ENCODE measurements around the gene C2CD2L. TPM values are rescaled to one million over a fixed set of nuclear protein-coding genes. Genes with fewer than 3 reads are reported as not detected.

Gene C2CD2L
- total and polyA plus RNA-seq, 2 donors (not counting 1 experiment from before 2014, with no cell fraction given): 3.0 TPM

GRCh38 chr11:119103793-119104192 lies 3.4 kb upstream of the C2CD2L start:
- TF ChIP-seq, protein P1, sequence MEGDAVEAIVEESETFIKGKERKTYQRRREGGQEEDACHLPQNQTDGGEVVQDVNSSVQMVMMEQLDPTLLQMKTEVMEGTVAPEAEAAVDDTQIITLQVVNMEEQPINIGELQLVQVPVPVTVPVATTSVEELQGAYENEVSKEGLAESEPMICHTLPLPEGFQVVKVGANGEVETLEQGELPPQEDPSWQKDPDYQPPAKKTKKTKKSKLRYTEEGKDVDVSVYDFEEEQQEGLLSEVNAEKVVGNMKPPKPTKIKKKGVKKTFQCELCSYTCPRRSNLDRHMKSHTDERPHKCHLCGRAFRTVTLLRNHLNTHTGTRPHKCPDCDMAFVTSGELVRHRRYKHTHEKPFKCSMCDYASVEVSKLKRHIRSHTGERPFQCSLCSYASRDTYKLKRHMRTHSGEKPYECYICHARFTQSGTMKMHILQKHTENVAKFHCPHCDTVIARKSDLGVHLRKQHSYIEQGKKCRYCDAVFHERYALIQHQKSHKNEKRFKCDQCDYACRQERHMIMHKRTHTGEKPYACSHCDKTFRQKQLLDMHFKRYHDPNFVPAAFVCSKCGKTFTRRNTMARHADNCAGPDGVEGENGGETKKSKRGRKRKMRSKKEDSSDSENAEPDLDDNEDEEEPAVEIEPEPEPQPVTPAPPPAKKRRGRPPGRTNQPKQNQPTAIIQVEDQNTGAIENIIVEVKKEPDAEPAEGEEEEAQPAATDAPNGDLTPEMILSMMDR (conservative IDR thresholded peaks at IDR 0.05 in 1 of 2, IDR thresholded peaks at IDR 0.05 in 1 of 2; ENCODE audit: low read depth in 1 of 2, low read length in 2 of 2): no peak
- no peak for TF ChIP-seq EZH2 (IDR thresholded peaks at IDR 0.05; ENCODE audit: low read length, missing control alignments)
- Histone ChIP-seq H3K36me3 (ENCODE audit: control insufficient read depth, insufficient read depth, low read length) (no peaks in the 10 kb centered on the region), H3K9ac (ENCODE audit: insufficient read depth, low read length) (no peak overlapping the region), H3K27me3 (ENCODE audit: control insufficient read depth, insufficient read depth, low read length) (no peaks in the 10 kb centered on the region), H2AFZ (ENCODE audit: low read length) (no peak overlapping the region), H3K27ac (ENCODE audit: insufficient read depth, low read length) (no peak overlapping the region), H3K9me3 (ENCODE audit: control insufficient read depth, insufficient read depth, low read depth, low read length) (no peaks in the 10 kb centered on the region), H3K4me3 (replicated peaks in 1 of 4; ENCODE audit: control extremely low read depth in 1 of 4, insufficient read depth in 1 of 4, low read depth in 3 of 4, low read length in 4 of 4) (no peak overlapping the region), H3K4me2 (ENCODE audit: extremely low read depth, insufficient read depth, low read length) (no peak overlapping the region), H3K79me2 (ENCODE audit: control insufficient read depth, insufficient read depth, low read length) (peaks cover 25% of the 10 kb centered on the region), H3K4me1 (ENCODE audit: control insufficient read depth, extremely low read depth, insufficient read depth, low read length) (peaks cover 20% of the 10 kb centered on the region), H4K20me1 (ENCODE audit: control insufficient read depth, extremely low read depth, insufficient read depth, low read length) (no peaks in the 10 kb centered on the region)
- no peak for DNase-seq (ENCODE audit: low read depth in 2 of 2)

DNA sequence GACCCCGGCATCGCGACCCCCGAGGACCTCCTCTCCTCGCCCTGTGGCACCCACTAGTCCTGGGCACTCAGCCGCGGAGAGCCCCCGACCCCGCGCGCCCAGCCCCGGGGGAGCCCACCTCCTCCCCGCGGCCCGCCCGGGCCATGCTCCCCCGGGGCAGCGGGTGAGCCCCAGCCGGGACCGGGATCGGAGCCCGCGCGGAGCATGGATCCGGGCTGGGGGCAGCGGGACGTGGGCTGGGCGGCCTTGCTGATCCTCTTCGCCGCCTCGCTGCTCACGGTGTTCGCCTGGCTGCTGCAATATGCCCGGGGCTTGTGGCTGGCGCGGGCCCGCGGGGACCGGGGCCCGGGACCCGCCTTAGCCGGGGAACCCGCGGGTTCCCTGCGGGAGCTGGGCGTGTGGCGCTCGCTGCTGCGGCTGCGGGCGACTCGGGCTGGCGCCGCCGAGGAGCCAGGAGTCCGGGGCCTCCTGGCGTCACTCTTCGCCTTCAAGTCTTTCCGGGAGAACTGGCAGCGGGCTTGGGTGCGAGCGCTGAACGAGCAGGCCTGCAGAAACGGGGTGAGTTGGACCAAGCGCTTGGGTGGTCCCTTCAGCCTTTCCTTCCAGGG lies 498 bp downstream of the C2CD2L start:
- no peak for DNase-seq (ENCODE audit: low read depth in 2 of 2)
- peaks cover 9% of the 10 kb centered on the region for H3K79me2 ChIP-seq (ENCODE audit: control insufficient read depth, insufficient read depth, low read length)

GRCh38 chr11:119108146-119108856 lies 1.2 kb downstream of the C2CD2L start:
- Histone ChIP-seq H3K27ac (ENCODE audit: insufficient read depth, low read length) (no peak overlapping the region), H4K20me1 (ENCODE audit: control insufficient read depth, extremely low read depth, insufficient read depth, low read length) (no peaks in the 10 kb centered on the region), H3K36me3 (ENCODE audit: control insufficient read depth, insufficient read depth, low read length) (peaks cover 6% of the 10 kb centered on the region), H3K79me2 (ENCODE audit: control insufficient read depth, insufficient read depth, low read length) (peaks cover 9% of the 10 kb centered on the region), H3K27me3 (ENCODE audit: control insufficient read depth, insufficient read depth, low read length) (no peaks in the 10 kb centered on the region), H3K4me3 (replicated peaks in 1 of 4; ENCODE audit: control extremely low read depth in 1 of 4, insufficient read depth in 1 of 4, low read depth in 3 of 4, low read length in 4 of 4) (peak overlapping the region; percentile 61 to 76 (median 70)), H3K9me3 (ENCODE audit: control insufficient read depth, insufficient read depth, low read depth, low read length) (no peaks in the 10 kb centered on the region), H3K4me2 (ENCODE audit: extremely low read depth, insufficient read depth, low read length) (peak overlapping the region; percentile 91), H3K4me1 (ENCODE audit: control insufficient read depth, extremely low read depth, insufficient read depth, low read length) (peaks cover 12% of the 10 kb centered on the region), H2AFZ (ENCODE audit: low read length) (no peak overlapping the region), H3K9ac (ENCODE audit: insufficient read depth, low read length) (peak overlapping the region; percentile 78)
- DNase-seq (ENCODE audit: low read depth in 2 of 2): no peak
- TF ChIP-seq, protein P1 (conservative IDR thresholded peaks at IDR 0.05 in 1 of 2, IDR thresholded peaks at IDR 0.05 in 1 of 2; ENCODE audit: low read depth in 1 of 2, low read length in 2 of 2): no peak

More for the DNA sequence above, 498 bp downstream of the C2CD2L start:
- TF ChIP-seq, protein P1 (conservative IDR thresholded peaks at IDR 0.05 in 1 of 2, IDR thresholded peaks at IDR 0.05 in 1 of 2; ENCODE audit: low read depth in 1 of 2, low read length in 2 of 2): no peak
- TF ChIP-seq EZH2 (IDR thresholded peaks at IDR 0.05; ENCODE audit: low read length, missing control alignments): no peak
- Histone ChIP-seq H3K27me3 (ENCODE audit: control insufficient read depth, insufficient read depth, low read length) (no peaks in the 10 kb centered on the region), H3K9ac (ENCODE audit: insufficient read depth, low read length) (peak overlapping the region; percentile 78), H3K36me3 (ENCODE audit: control insufficient read depth, insufficient read depth, low read length) (peaks cover 3% of the 10 kb centered on the region), H3K27ac (ENCODE audit: insufficient read depth, low read length) (peak overlapping the region; percentile 32), H4K20me1 (ENCODE audit: control insufficient read depth, extremely low read depth, insufficient read depth, low read length) (no peaks in the 10 kb centered on the region), H2AFZ (ENCODE audit: low read length) (peak overlapping the region; percentile 42), H3K9me3 (ENCODE audit: control insufficient read depth, insufficient read depth, low read depth, low read length) (no peaks in the 10 kb centered on the region), H3K4me2 (ENCODE audit: extremely low read depth, insufficient read depth, low read length) (peak overlapping the region; percentile 91), H3K4me1 (ENCODE audit: control insufficient read depth, extremely low read depth, insufficient read depth, low read length) (peaks cover 12% of the 10 kb centered on the region), H3K4me3 (replicated peaks in 1 of 4; ENCODE audit: control extremely low read depth in 1 of 4, insufficient read depth in 1 of 4, low read depth in 3 of 4, low read length in 4 of 4) (peak overlapping the region; percentile 61 to 76 (median 70))

Data from fibroblast of lung (primary cell).